ENCODE measurements around the gene DUSP22. TPM values are rescaled to one million over a fixed set of nuclear protein-coding genes. Genes with fewer than 3 reads are reported as not detected.
A peak's percentile ranks its signal among the peaks of the same experiment; 100 is the strongest.

Gene DUSP22
- total and polyA plus RNA-seq, 9 of the 15 experiments (the other 6 are each of a cell fraction or from before 2014, with no cell fraction given) = 9.3 to 19.4 (median 11.8) TPM

GRCh38 chr6:340186-340955, 48.1 kb downstream of the DUSP22 start (continued):
- no peak for TF ChIP-seq E2F1 (CRISPR knock-in tag; IDR thresholded peaks at IDR 0.05)
- TF ChIP-seq LARP7 (IDR thresholded peaks at IDR 0.05) = no peak
- TF ChIP-seq POU5F1 (IDR thresholded peaks at IDR 0.05; ENCODE audit: borderline replicate concordance, low read depth, low read length, partially characterized antibody) = no peak
- 0 out of 2 replicates have a peak, but pooled peaks have one; percentile 43 for TF ChIP-seq THAP7 (CRISPR knock-in tag; IDR thresholded peaks at IDR 0.05)
- TF ChIP-seq ZNF174 (CRISPR knock-in tag; IDR thresholded peaks at IDR 0.05) = no peak

- peak; percentile 91 for FAIRE-seq
- TF ChIP-seq ZNF280B (CRISPR knock-in tag; IDR thresholded peaks at IDR 0.05) (0 out of 2 replicates have a peak, but pooled peaks have one; percentile 36), NR2C1 (IDR thresholded peaks at IDR 0.05) (no peak), NR2C1 (tag; IDR thresholded peaks at IDR 0.05) (0 out of 2 replicates have a peak, but pooled peaks have one; percentile 21), GABPB1 (CRISPR knock-in tag; IDR thresholded peaks at IDR 0.05) (peak; percentile 64; the same call in 1 of the 2 replicates), MCM7 (IDR thresholded peaks at IDR 0.05) (no peak), ATF7 (IDR thresholded peaks at IDR 0.05) (peak; percentile 85), ZNF175 (CRISPR knock-in tag; IDR thresholded peaks at IDR 0.05; ENCODE audit: low read depth) (peak; percentile 55; the same call in 1 of the 2 replicates), CTBP1 (IDR thresholded peaks at IDR 0.05; ENCODE audit: borderline replicate concordance) (peak; percentile 97), ZNF584 (CRISPR knock-in tag; IDR thresholded peaks at IDR 0.05; ENCODE audit: low read depth) (peak; percentile 76; the same call in 1 of the 2 replicates), EGR1 (conservative IDR thresholded peaks at IDR 0.05) (peak; percentile 87), LCOR (CRISPR knock-in tag; IDR thresholded peaks at IDR 0.05) (peak; percentile 19; the same call in 1 of the 2 replicates)
Measured at GRCh38 chr6:340991-341827, 48.9 kb downstream of the DUSP22 start.

More at GRCh38 chr6:340991-341827, 48.9 kb downstream of the DUSP22 start:
- H3K4me2 ChIP-seq (ENCODE audit: insufficient read depth, low read length) = peak overlapping the region; percentile 62
- H3K9ac ChIP-seq (ENCODE audit: insufficient read depth in 1 of 2, low read depth in 2 of 2, low read length in 2 of 2) = peak overlapping the region in 1 of 2 experiments; percentile 15; a peak in 2 of 4 replicates
- no peak overlapping the region for H3K4me3 ChIP-seq
- peak; percentile 66 to 91 (median 74) for DNase-seq (ENCODE audit: extremely low read depth in 1 of 4, low spot score in 3 of 4)
- ATAC-seq = peak; percentile 73
- H3K36me3 ChIP-seq (ENCODE audit: control insufficient read depth, insufficient read depth, low read length) = no peaks in the 10 kb centered on the region
- POLR2A ChIA-PET = interaction anchor here (0.6 to 3.7 kb wide), 6 partner anchors 8 to 49 kb away, joined by 3 to 19 read pairs (median 6); partner anchors contain the start of gene DUSP22
- peaks cover 0 to 13% of the 10 kb centered on the region in 2 experiments; a peak in 3 of 5 replicates for H3K27me3 ChIP-seq (ENCODE audit: control insufficient read depth in 2 of 2, insufficient read depth in 2 of 2, low read length in 2 of 2)
- in situ Hi-C loops (cut with MboI) (no loop called here), intact Hi-C loops (cut with micrococcal nuclease) (loop anchor here (2.0 kb wide), 1 partner anchor 48 kb away; the partner anchor contains the start of gene DUSP22)
- H3K79me2 ChIP-seq (ENCODE audit: control insufficient read depth, insufficient read depth, low read length) = no peaks in the 10 kb centered on the region
- H4K20me1 ChIP-seq (replicated peaks; ENCODE audit: control insufficient read depth, insufficient read depth, low read length) = peaks cover 10% of the 10 kb centered on the region; the same call in 1 of the 2 replicates
- no TSS peak for BruUV-seq (replicated peaks)
- no peak overlapping the region for H3K27ac ChIP-seq (ENCODE audit: extremely low read depth, low read depth, low read length)
- CTCF ChIA-PET (ENCODE audit: low intra/inter-chr PET ratio) = no interaction called here
- H3K9me1 ChIP-seq (ENCODE audit: control insufficient read depth, insufficient read depth, low read length) = no peaks in the 10 kb centered on the region
- WGBS (ENCODE audit: insufficient coverage, low coverage, missing lambda C conversion rate) = 16% methylated on average over 33 of the region's 33 CpGs
- peak overlapping the region; percentile 18; the same call in 1 of the 2 replicates for H2AFZ ChIP-seq (ENCODE audit: low read depth, low read length)
- H3K9me3 ChIP-seq (replicated peaks; ENCODE audit: control insufficient read depth, insufficient read depth, low read depth, low read length) = no peaks in the 10 kb centered on the region
- peaks cover 20 to 44% of the 10 kb centered on the region in 2 experiments for H3K4me1 ChIP-seq (replicated peaks in 1 of 2; ENCODE audit: control insufficient read depth in 2 of 2, insufficient read depth in 2 of 2, low read length in 2 of 2)
